ENCODE results near the gene CHST2. TPM values are rescaled to one million over a fixed set of nuclear protein-coding genes. Genes with fewer than 3 reads are reported as not detected.

CHST2 gene
- polyA plus RNA-seq, 1 donor (not counting 4 experiments of a cell fraction or from before 2014, with no cell fraction given) = 1.6 TPM

DNA sequence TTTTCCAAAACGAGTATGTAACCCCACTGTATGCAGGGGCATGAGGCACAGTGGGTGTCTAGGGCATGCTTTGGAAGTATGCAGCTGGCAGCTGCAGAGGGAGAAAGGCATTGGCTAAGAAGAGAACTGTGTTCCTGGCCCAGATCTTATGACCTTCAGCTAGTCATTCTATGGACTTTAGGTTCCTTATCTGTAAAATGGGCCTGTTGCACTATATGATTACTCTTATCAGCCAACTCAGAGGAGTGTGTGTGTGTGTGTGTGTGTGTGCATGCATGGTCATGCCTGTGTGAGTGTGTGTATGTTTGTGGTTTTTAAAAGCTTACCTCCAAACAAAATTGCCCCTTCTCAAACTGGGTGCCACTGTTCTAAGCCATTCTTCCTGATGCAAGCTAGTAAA is 27.4 kb upstream of the CHST2 start:
- Histone ChIP-seq H2AFZ (ENCODE audit: control insufficient read depth, low read length) (no peak overlapping the region), H4K20me1 (ENCODE audit: control insufficient read depth, extremely low read depth, insufficient read depth, low read length) (no peaks in the 10 kb centered on the region), H3K9ac (ENCODE audit: control insufficient read depth, extremely low read depth, insufficient read depth, low read length) (no peak overlapping the region), H3K27ac (ENCODE audit: control insufficient read depth, insufficient read depth, low read length) (no peak overlapping the region), H3K27me3 (ENCODE audit: control insufficient read depth, extremely low read depth, insufficient read depth, low read length) (no peaks in the 10 kb centered on the region), H3K79me2 (ENCODE audit: control insufficient read depth, insufficient read depth, low read length) (no peaks in the 10 kb centered on the region), H3K9me1 (ENCODE audit: control insufficient read depth, extremely low read depth, insufficient read depth, low read length) (no peaks in the 10 kb centered on the region), H3K36me3 (ENCODE audit: control insufficient read depth in 2 of 2, extremely low read depth in 1 of 2, insufficient read depth in 2 of 2, low read length in 2 of 2) (no peaks in the 10 kb centered on the region), H3K4me3 (ENCODE audit: control insufficient read depth in 2 of 3, extremely low read depth in 1 of 3, insufficient read depth in 2 of 3, low read depth in 1 of 3, low read length in 3 of 3) (no peak overlapping the region), H3K4me2 (ENCODE audit: control insufficient read depth, extremely low read depth, insufficient read depth, low read depth, low read length) (no peak overlapping the region), H3K9me3 (ENCODE audit: control insufficient read depth, low read depth, low read length) (no peaks in the 10 kb centered on the region), H3K4me1 (ENCODE audit: control insufficient read depth, extremely low read depth, insufficient read depth, low read length) (no peaks in the 10 kb centered on the region)
- FAIRE-seq = no peak
- DNase-seq (ENCODE audit: low read depth, low spot score) = no peak
- dilution Hi-C loops (cut with MboI; ENCODE audit: extremely low pct_ligation_motif_present, low sequenced_read_pairs) = no loop called here
- TF ChIP-seq, protein P1, sequence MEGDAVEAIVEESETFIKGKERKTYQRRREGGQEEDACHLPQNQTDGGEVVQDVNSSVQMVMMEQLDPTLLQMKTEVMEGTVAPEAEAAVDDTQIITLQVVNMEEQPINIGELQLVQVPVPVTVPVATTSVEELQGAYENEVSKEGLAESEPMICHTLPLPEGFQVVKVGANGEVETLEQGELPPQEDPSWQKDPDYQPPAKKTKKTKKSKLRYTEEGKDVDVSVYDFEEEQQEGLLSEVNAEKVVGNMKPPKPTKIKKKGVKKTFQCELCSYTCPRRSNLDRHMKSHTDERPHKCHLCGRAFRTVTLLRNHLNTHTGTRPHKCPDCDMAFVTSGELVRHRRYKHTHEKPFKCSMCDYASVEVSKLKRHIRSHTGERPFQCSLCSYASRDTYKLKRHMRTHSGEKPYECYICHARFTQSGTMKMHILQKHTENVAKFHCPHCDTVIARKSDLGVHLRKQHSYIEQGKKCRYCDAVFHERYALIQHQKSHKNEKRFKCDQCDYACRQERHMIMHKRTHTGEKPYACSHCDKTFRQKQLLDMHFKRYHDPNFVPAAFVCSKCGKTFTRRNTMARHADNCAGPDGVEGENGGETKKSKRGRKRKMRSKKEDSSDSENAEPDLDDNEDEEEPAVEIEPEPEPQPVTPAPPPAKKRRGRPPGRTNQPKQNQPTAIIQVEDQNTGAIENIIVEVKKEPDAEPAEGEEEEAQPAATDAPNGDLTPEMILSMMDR (optimal IDR thresholded peaks at IDR 0.05 in 1 of 3, IDR thresholded peaks at IDR 0.05 in 1 of 3, conservative IDR thresholded peaks at IDR 0.05 in 1 of 3; ENCODE audit: extremely low read depth in 1 of 3, insufficient read depth in 2 of 3, low read length in 3 of 3) = no peak
- no peak for TF ChIP-seq EZH2 (IDR thresholded peaks at IDR 0.05; ENCODE audit: low read length)

DNA sequence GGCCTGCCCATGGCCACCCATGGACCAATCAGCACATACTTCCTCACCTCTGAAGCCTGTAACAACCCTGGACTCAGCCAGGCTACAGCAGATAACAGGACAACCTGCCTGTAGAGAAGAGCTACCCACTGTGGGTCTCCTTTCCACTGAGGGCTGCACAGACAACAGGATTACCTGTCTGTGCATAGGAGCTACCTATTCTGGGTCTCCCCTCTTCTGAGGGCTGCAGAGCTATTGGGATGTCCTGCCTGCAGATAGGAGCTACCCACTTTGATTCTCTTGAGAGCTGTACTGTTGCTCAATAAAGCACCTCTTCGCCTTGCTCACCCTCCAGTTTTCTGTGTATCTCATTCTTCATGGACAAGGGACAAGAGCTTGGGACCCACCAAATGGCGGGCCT is 23.8 kb upstream of the CHST2 start:
- Histone ChIP-seq H3K4me2 (ENCODE audit: control insufficient read depth, extremely low read depth, insufficient read depth, low read depth, low read length) (no peak overlapping the region), H3K9ac (ENCODE audit: control insufficient read depth, extremely low read depth, insufficient read depth, low read length) (no peak overlapping the region), H3K4me3 (ENCODE audit: control insufficient read depth in 2 of 3, extremely low read depth in 1 of 3, insufficient read depth in 2 of 3, low read depth in 1 of 3, low read length in 3 of 3) (no peak overlapping the region), H3K4me1 (ENCODE audit: control insufficient read depth, extremely low read depth, insufficient read depth, low read length) (no peaks in the 10 kb centered on the region), H4K20me1 (ENCODE audit: control insufficient read depth, extremely low read depth, insufficient read depth, low read length) (no peaks in the 10 kb centered on the region), H3K27ac (ENCODE audit: control insufficient read depth, insufficient read depth, low read length) (no peak overlapping the region), H3K27me3 (ENCODE audit: control insufficient read depth, extremely low read depth, insufficient read depth, low read length) (peaks cover 7% of the 10 kb centered on the region), H3K79me2 (ENCODE audit: control insufficient read depth, insufficient read depth, low read length) (no peaks in the 10 kb centered on the region), H3K36me3 (ENCODE audit: control insufficient read depth in 2 of 2, extremely low read depth in 1 of 2, insufficient read depth in 2 of 2, low read length in 2 of 2) (no peaks in the 10 kb centered on the region), H3K9me3 (ENCODE audit: control insufficient read depth, low read depth, low read length) (no peaks in the 10 kb centered on the region), H2AFZ (ENCODE audit: control insufficient read depth, low read length) (no peak overlapping the region), H3K9me1 (ENCODE audit: control insufficient read depth, extremely low read depth, insufficient read depth, low read length) (no peaks in the 10 kb centered on the region)
- DNase-seq (ENCODE audit: low read depth, low spot score) (no peak), FAIRE-seq (no peak)
- no peak for TF ChIP-seq EZH2 (IDR thresholded peaks at IDR 0.05; ENCODE audit: low read length)
- TF ChIP-seq, protein P1 (optimal IDR thresholded peaks at IDR 0.05 in 1 of 3, IDR thresholded peaks at IDR 0.05 in 1 of 3, conservative IDR thresholded peaks at IDR 0.05 in 1 of 3; ENCODE audit: extremely low read depth in 1 of 3, insufficient read depth in 2 of 3, low read length in 3 of 3) = no peak
- dilution Hi-C loops (cut with MboI; ENCODE audit: extremely low pct_ligation_motif_present, low sequenced_read_pairs) = no loop called here
